IPS DF 4.7 (cell line): ENCODE measurements around the gene PLXNC1.

Experiments
- DNase-seq: peaks from one replicate; pipeline ENCODE4 v3.0.0-alpha.2; 2013; ENCODE audit warnings: low spot score; ENCODE audit errors: extremely low read depth

PLXNC1 gene

DNA sequence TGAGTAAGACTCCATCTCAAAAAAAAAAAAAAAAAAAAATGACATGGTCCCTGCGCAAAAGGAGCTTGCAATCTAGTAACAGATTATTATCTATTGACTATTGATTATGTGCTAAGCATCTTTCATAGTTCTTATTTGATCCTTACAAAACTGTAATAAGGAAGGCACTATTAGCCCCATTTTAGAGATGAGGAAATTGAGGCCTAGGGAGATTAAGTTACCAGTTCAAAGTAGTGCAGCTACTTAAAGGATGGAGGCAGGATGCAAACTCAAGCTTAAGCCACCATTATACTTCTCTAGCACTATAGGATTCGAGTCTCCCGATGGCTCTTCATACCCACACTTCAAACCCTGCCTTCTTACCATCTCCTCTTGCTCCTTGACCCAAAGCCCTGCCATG, 31.3 kb downstream of the PLXNC1 start:
- no peak for DNase-seq

DNA sequence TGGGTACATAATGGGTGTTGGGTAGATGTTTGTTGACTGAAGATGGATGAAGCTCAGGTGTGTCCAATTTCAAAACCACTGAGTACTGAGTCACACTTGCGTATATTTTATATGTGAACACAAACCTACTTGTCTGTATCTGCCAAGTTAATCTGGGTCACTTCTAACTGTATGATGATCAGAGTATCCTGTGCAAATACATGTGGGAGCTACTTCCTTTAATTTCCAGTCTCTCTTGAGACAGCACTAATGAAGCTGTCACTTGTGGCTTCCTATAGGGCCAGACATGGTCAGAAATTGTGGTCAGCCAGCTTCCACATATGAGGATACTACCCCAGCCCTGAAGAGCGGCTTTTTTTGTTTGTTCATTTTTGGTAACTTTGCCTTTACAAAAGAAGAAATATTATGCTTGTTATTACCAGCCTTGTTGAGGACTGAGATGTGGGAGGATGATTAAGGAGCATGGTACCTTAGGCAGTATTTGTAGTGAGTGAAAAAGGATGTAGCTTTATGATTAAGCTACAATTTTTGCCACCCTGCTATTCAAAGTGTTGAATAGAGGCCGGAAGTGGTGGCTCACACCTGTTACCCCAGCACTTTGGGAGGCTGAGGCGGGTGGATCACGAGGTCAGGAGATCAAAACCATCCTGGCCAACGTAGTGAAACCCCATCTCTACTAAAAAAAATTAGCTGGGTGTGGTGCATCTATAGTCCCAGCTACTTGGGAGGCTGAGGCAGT, 32.4 kb downstream of the PLXNC1 start:
- DNase-seq = no peak

DNA sequence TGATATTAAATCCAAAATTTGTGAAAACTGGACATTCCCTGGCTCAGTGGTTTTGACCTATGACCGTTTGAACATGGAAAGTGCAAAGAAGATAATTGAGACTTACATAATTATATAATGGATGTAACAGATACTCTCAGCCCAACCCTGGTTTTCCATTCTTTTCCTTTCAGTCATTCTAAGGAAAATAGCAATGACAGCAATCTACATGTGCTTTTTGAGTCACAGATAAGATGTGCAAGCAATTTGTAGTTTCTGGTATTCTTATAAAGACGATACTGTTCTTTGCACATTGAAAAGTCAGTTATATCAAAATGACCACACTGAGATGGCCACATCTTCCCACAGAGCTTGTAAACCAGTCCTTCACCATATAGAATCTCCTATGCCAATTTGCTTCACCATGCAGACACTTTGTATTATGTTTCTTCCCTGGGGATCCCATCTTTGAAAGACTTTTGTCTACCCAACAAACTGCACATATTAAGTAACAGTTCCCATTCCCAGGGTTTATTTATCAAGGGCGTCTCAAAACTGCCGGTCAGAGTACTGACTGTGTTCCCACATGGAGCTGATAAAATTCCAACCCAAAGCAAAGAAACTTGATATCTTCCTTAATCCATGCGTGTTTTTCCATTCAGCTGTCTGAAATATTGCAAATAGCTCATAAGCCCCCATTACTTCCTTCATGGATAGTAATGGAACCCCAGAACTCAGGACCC, 34.8 kb downstream of the PLXNC1 start:
- no peak for DNase-seq

DNA sequence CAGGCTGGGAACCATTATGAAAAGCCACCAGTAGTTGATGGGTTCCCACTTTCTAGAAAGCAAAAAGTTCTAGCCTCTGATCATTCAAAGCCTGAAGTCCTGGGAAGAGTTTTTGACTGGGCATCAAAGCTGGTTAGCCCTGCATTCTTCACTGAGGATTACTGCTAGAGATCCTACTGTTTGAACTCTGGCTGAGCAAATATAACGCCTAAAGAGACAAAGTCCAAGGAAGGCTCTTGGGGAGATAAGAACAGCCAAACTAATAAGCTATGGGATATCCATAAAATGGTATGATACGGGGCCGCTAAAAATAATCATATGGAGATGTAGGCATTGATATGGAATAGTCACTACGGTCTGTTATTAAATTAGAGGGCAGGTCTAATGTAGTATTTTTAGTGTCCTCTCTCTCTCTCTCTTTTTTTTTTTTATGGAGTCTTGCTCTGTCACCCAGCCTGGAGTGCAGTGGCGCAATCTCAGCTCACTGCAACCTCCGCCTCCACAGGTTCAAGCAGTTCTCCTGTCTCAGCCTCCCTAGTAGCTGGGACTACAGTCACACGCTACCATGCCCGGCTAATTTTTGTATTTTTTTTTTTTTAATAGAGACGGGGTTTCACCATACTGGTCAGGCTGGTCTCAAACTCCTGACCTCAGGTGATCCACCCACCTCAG, 35.5 kb downstream of the PLXNC1 start:
- DNase-seq = no peak

DNA sequence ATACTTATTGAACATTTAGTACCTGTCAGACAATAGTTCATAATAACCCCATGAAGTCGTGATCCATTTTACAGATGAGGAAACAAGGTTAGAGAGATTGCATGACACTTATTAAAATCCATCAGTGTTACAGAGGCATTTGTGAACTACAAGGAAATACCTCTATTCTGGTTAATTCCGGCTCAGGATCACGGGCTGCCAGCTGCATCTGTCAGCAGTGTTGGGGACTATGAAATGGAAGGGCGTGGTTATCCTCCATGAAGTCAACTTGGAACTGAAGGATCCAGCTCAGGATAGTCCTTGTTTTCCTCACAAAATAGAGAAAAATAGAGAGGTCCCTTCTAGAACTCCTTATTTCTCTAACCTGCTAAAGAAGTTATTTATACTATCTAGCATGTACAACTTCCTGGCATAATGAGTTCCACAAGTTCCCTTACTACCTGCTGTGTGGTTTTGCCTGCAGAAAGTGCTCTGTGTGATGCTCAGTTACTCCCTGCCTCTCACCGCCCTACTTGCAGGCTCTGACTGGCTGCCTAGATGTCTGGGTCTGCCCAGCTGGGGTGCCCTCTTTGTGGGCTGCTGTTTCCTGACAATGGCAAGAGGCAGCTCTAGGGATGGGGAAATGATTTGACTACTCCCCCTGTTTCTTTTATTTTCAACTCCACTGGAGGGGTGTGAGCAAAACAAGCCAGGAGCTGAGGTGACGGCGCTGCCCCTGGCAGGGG, 36.8 kb downstream of the PLXNC1 start:
- DNase-seq = no peak

DNA sequence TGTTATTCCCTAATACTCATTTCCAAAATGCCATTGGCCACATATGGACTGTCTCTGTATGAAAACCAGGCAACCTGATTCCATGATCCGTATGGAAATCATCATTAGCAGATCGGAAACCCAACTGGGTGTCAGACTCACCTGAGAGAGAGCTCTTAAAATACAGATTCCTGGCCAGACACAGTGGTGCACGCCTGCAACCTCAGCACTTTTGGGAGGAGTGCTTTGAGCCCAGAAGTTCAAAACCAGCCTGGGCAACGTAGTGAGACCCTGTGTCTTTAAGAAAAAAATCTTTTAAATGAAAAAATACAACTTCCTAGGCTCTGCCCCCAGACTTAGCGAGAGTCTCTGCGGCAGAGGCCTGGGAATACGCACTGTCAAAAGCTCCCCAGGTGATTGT, 37.4 kb downstream of the PLXNC1 start:
- no peak for DNase-seq

DNA sequence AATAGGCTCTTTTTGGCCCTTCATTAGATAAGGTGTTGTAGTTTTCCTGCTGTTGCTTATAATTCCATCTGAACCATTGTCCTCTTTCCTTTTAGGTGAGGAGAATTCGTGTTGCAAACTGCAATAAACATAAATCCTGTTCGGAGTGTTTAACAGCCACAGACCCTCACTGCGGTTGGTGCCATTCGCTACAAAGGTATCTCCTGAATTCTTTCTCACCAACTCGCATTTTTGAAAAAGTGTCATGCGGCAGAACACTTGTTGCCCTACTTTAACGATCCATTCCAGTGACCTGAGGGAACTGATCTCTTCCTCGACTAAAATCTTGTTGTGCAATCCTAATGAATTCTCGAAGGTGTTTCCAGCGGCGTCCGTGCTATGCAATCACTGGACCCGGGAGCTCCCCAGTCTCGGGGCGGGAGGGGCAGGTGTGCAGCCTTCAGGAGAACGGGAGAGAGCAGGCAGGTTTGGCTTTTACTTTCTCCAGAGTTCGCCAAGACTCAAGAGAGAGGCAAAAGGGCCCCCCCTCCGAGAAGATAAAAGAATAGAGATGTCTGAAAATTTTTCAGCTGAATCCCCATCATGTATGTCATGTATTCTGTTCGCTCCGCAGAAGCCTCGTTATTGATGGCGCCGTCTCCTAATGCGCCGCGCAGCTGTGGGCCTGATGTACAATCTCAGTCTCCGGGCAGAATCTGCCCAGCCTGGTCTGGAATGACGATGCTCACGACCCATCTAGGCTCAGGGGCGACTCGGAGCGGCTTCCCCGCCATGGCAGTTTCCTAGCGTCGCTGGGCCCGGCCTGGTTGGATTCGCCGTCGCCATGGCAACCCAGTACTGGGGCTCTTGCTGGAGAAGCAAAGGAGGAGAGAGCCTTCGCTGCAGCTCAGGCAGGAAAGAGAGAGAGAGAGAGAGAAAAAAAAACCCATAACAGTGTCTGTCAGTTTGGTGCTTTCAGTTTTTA, 38.2 kb downstream of the PLXNC1 start:
- no peak for DNase-seq

DNA sequence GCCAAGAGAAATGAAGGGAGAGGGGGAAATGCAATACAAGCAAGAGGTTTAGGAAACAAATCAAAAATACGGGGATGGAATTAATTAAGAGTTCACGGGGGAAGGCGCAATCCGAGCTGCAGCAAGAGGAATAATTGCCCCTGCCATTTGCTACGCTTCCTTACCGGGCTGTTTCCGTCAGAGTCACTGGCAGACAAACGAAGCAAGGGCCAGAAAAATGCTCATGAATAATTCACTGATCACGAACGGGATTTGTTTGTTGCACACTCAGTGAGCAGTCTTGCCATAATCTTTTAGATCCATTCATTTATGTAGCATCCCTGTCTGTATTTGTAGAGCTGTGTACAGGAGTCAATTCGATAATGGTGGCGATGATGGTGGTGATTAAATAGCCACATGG, 39.0 kb downstream of the PLXNC1 start:
- DNase-seq = no peak

DNA sequence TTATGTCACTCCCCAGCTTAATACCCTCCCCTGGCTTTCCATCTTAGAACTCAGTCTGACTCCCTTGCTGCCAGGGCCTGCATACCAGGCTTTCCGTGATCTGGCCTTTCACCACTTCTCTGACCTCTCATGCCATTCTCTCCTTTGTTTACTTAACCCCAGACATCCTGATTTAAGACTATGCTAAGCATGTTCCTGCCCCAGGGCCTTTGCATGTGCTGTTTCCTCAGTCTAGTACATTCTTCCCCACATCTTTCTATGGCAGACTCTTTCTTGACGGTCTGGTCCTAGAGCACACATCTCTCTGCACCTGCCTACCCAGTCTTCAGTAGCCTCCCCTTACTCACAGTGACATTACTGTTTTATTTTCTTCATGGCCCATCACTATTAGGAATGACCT, 42.2 kb downstream of the PLXNC1 start:
- DNase-seq = no peak

DNA sequence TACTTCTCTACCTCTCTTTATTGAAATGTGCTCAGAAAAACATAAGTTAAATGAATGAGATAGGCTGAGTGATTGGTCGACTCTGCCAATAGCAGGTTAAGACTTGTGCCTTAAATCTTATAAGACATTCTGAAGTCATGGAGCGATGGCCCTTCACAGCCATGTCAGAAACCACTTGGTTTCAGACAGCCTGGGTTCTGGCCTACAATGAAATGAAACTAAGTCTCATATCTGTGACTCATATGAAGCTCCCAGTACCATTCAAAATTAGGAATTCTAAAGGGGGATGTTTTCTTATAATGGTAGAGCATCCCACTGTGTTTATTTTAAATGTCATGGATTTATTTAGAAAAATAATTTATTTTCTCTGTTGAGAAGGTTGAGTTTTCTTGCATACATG, 42.6 kb downstream of the PLXNC1 start:
- no peak for DNase-seq

DNA sequence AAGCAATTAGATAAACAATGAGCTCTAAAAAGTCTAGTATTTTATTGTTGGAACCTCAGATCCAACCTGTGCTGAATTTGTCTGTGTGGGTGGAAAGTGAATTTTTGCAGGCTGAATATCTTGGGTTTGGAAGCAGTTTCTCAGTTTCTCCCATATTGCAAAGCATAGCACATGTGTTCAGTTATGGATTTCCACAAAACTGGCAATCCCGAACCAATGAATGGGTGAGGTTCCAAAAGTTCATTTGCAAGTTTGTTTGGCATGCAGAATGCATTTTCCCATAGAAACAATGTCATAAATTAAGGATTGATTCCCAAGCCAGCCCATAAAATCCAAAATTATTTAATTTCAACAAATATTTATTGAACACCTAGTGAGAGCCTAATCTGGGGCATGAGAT, 43.4 kb downstream of the PLXNC1 start:
- DNase-seq = no peak

DNA sequence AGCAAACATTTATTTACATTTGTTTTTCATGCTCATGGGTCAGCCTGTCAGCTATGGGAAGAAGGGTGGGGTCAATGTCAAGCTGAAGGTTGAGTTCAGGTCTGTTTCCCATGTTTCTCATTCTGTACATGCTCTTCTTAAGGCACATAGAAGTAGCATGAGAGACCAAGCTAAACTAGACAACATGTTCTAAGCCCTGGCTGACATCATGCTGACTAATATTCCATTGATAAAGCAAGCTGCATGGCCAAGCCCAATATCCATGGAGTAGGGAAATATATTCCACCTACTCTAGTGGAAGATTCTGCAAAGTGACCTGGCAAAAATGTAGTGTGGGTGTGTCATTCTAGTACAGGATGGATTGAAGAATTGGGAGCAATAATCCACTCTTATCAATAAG, 44.1 kb downstream of the PLXNC1 start:
- DNase-seq = no peak

DNA sequence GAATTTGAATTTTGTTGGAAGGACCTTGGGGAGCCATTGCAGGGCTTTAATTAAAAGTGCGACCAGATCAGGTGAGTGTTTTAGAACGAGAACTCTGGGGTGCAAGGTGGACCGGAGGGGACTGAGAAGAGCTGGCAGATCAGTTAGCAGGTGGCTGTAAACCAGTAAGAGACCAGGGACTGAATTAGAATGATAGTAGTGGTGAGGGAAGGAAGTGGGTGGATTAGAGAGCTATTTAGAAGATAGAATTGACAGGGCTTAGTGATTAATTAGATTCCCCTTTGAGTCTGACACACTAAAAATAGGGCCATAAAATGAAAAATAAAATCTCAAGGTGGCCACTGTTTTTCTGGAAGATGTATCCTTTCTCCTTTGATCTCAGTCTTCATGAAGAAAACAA, 44.8 kb downstream of the PLXNC1 start:
- no peak for DNase-seq

DNA sequence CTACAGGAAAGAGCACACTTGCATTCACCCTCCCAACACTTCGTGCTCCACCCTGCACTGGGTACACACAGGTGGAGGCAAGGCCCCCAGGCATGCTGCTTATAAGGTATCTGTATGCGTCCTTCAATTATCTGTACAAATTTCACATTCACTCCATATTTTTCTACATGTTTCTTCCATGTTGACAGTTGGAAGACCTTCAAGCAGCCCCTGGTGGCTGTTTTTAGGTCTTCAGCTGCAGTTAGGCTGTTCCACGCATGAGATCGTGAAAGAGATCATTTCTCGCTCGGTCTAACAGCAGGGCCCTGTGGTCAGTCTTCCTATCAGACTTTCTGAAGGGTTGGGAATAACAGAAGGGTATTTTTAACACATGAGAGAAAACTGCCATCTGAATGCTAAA, 47.1 kb downstream of the PLXNC1 start:
- no peak for DNase-seq

DNA sequence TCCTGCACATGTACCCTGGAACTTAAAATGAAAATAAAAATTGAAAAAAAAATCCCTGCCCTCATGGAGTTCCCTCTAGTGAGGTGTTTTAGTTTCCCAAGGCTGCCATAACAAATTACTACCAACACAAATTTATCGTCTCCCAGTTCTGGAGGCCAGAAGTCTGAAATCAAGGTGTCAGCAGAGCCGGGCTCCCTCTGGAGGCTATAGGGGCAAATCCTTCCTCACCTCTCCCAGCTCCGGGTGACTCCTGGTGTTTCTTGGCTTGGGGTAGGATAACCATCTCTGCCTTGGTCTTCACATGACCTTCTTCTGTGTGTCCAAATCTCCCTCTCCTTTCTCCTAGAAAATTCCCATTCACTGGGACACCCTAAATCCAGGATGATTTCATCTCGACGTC, 50.1 kb downstream of the PLXNC1 start:
- no peak for DNase-seq

DNA sequence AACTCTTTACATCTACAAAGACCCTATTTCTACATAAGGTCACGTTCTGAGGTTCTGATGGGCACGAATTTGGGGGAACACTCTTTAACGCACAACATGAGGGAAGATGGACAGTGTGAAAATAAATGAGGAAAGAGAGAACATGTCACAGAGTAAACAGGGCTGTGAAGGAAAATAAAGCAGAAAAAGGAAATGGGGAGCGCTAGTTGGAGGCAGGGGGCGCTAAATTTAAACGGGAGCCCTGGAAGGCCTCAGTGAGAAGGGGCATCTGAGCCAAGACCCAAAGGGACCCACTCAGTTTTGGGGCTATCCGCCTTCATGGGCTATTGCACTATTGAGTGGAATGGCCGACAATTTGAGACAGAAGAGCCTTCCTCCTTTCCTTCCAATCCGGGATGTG, 50.5 kb downstream of the PLXNC1 start:
- DNase-seq = no peak

DNA sequence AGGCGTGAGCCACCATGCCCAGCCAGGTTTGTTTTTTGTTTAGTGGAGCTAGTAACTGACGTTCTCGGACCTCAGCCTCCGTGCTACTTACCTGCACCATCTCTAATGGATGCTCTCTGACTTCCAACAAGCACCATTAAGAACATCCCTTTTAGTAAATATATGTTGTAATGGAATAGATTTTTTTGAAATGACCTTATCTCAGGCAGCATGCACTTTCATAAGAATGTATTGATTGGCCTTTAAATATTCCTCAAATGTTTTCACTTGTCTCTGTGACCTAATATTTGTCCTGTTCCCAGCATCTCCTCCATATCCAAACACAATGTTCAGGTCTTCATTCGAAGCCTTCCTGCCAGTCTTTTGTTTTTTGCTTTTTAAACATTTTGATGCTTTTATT, 51.7 kb downstream of the PLXNC1 start:
- no peak for DNase-seq

DNA sequence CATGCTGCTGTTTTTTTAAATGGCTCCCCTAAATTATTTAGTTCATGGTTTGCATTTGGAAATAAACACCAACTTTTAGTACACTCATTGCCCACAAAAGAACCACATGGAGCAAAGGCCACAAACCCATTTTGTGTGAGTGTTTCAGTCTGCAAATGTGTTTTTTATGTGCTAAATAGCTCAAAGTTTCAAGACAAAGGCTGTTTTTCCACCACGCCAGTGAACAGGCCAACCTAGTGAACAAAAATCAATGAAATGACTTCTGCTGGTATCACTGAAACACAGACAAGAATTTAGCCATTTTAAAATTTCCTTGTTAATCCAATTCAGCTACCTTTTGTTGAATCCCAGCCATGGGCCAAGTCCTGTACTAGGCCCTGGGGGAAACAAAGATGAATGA, 52.3 kb downstream of the PLXNC1 start:
- no peak for DNase-seq

DNA sequence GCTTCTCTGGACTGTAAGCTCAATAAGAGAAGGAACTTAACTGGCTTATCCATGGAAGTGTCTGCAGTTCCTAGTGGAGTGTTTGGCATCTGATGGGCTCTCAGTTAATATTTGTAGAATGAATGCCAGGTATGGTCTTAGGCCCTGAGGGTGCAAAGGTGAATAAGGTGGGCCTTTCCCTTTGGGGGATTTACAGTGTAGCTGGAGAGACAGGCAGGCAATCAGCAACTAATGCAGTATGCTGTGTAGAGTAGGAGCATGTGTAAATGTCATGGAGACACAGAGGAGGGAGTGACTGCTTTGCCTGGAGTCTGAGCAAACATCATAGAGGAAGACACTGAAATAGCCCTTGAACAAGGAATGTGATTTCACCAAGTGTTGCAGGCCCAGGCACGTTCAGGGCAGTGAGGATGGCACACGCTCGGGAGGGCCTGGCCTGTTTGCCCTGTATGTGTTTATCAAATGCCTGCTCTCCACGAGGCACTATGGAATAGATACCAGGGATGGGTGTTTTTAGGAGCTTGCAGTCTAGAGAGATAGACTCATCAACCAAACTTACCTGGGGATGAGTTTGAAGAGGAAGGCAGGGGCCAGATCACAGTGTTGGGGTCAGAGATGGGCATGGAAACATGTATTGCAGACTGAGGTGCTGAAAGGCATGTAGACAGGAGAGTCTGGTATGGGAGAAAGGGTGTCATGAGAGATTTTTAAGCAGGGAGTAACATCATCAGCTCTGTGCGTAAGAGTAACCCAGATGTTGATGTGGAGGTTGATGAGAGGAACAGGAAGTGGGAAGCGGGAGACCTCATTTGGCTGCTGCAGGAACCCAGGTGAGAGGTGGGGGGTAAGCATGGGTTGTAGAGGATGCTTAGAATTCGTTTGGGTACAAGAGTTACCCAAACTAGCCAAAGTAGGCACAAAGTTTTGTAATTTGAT, 54.1 kb downstream of the PLXNC1 start:
- DNase-seq = no peak

DNA sequence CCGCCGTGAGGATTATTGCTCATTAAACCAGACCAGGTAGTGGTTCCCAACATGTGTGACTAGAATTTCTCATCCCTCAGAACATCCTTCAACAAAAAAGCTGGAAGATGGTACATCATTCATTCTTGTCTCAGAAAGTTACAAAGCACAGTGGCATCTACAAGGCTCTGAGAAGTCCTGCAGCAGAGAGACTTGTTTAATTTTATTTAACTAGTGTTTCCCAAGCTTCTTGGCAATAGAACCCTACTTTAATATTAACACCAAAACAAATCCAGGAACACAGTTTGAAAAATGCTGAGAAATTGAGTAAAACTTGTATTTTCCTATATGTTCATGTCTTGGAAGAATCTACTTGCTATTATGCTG, 54.8 kb downstream of the PLXNC1 start:
- DNase-seq = no peak
